NK-92 (cell line): Measurements from ENCODE around the gene TFPT.

Source experiments
- DNase-seq: peaks from one replicate; lab custom pipeline; 2025; ENCODE audit not compliant: unreplicated experiment; lab: John Stamatoyannopoulos, UW

Gene TFPT

GRCh38 chr19:54149021-54149812 lies 33.8 kb upstream of the TFPT start:
- DNase-seq: no peak

- DNase-seq: no peak
Observed at GRCh38 chr19:54148158-54148557, 32.7 kb upstream of the TFPT start.

DNA sequence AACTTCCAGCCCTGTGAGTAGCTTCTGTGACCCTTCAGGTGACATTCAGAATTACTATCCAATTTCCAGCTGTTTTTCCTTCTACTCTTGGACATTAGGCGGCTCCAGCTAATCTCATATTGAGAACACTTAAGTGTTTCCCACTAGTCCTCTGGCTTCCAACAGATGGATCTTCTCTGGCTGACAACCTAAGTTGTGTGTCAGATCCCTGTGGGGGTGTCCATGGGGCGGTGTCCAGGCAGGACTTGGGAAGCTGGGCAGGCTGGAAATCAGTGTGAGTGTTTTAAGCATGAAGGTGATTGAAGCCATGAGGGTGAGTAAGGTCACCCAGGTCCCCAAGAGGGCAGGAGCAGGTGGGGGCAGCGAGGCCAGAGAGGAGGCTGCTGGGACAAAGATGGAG lies 32.2 kb upstream of the TFPT start:
- no peak for DNase-seq

- DNase-seq: no peak
Observed at GRCh38 chr19:54145541-54146158, 30.2 kb upstream of the TFPT start.

GRCh38 chr19:54142166-54142780 lies 26.8 kb upstream of the TFPT start:
- no peak for DNase-seq

DNA sequence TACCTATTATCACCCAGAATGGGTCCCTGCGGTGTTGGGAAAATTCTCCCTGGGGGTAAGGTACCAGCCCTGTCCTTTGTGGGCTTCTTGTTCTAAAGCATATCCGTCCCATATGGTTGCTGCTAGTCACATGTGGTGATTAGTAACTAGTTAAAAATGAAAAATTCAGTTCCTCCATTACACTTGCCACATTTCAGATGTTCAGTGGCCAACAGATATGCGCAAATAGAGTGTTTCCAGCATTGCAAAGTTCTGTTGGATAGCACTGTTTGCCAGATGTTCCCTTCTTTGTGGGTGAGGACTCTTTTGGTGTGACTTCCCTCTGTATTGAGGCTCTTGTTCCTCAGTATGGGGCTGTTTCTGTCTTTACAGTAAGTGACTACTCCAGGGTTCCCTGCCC lies 25.9 kb upstream of the TFPT start:
- no peak for DNase-seq

- no peak for DNase-seq
Observed at GRCh38 chr19:54138489-54139256, 23.2 kb upstream of the TFPT start.

DNA sequence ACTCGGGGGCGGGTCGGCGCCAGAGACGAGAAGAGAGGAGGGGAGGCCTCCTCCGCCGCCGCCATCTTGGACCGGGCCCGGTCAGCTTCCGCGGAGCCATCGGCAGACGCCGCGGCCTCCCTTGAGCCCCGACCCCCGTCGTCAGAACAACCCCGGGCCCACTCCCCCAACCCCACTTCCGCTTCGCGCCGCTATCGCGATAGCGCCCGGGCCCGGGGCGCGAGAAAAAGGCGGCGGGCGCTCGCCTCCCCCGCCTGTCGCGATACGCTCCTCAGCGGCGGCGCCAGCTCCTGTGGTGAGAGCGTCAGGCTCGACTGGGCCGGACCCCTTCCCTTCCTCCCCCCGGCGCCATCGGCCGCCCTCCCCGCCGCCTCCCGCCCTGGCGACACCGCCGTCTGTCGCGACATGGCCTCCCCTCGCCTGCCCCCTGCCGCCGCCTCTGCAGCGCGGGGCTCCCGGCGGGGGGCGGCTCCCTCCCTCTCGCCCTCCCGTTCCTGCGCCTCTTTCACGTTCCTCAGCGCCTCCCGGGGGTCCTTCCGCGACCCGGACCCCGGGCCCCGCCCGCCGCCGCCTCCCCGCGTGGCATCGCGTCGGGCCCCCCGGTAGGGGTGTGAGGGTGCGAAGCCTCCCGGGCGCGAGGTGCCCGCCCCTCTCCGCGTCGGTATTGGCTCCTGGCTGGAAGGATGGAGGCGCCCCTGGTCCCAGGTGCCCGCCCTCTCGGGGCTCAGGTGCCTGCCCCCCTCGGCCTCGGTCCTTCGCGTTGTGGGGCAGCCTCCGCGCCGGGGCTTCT lies 22.4 kb upstream of the TFPT start, which contains the start of gene CNOT3:
Gene CNOT3 (plus strand): TSS at position 64 of the 790 bp plus-strand sequence. CDS start 5,217 bp downstream, outside the sequence.
- no peak for DNase-seq

- peak; percentile 99 for DNase-seq
Observed at GRCh38 chr19:54136864-54137698, 21.6 kb upstream of the TFPT start.

GRCh38 chr19:54136086-54136863 lies 20.8 kb upstream of the TFPT start:
- no peak for DNase-seq

DNA sequence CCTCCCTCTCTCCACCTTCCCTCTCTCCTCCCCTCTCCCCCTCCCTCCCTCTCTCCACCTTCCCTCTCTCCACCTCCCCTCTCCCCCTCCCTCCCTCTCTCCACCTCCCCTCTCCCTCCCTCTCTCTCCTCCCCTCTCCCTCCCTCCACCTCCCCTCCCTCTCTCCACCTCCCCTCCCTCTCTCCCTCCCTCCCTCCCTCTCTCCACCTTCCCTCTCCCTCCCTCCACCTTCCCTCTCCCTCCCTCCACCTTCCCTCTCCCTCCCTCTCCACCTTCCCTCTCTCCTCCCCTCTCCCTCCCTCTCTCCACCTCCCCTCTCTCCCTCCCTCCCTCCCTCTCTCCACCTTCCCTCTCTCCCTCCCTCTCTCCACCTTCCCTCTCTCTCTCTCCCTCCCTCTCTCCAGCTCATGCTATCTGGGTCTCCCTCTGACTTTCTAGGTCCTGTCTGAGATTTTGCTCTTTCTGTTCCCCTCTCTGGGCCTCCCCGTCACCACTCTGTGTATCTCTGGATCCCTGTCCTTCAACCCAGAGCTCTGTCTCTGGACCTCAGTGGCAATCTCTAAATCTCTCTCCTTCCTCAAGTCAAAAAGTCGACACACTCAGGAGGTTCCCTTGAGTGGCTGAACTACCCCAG lies 18.6 kb upstream of the TFPT start:
- DNase-seq: no peak

- DNase-seq: no peak
Observed at GRCh38 chr19:54133312-54133956, 18.0 kb upstream of the TFPT start.

- no peak for DNase-seq
Observed at GRCh38 chr19:54129617-54129996, 14.2 kb upstream of the TFPT start.

- no peak for DNase-seq
Observed at GRCh38 chr19:54128796-54129616, 13.5 kb upstream of the TFPT start.

- DNase-seq: no peak
Observed at GRCh38 chr19:54128441-54128725, 12.9 kb upstream of the TFPT start.

- no peak for DNase-seq
Observed at GRCh38 chr19:54127688-54128440, 12.4 kb upstream of the TFPT start.

GRCh38 chr19:54125713-54126112 lies 10.3 kb upstream of the TFPT start:
- DNase-seq: no peak
